LNCaP clone FGC (cell line): Measurements from ENCODE around the gene TSKU.

Experiments used
- DNase-seq: peaks from one replicate; pipeline ENCODE4 v3.0.0-alpha.2; 2011; ENCODE audit warnings: low read depth
- H3K4me3 ChIP-seq: 2 replicates; pipeline ENCODE4 v1.5.1; 2011; ENCODE audit warnings: mild to moderate bottlenecking, low read depth, low read length, control low read depth
- TF ChIP-seq, protein P1 (sequence below): IDR thresholded peaks from 2 replicates; pipeline ENCODE4 v1.5.1; 2012; ENCODE audit warnings: mild to moderate bottlenecking; ENCODE audit not compliant: control insufficient read depth, insufficient read depth; ENCODE audit errors: extremely low read depth

Gene TSKU

DNA sequence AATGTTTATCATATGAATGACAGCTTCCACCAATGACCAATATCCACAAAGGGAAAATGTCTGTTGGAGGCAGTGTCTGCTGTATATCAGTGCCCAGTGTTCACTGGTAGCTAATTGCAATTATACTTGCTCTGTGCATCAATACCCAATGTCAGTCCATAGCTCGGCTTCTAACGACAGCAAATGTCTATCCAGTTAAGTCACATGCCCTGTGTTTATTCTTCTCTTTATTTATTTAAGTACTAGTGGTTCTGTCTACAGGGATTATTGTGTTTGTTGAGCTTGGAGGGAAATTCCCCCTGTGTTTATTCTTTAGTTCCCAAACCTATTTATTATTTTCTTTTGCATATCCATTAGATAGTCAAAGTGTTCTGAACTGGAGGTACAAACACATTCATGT, 18.6 kb downstream of the TSKU start:
- peak; percentile 82 for DNase-seq
- TF ChIP-seq, protein P1, sequence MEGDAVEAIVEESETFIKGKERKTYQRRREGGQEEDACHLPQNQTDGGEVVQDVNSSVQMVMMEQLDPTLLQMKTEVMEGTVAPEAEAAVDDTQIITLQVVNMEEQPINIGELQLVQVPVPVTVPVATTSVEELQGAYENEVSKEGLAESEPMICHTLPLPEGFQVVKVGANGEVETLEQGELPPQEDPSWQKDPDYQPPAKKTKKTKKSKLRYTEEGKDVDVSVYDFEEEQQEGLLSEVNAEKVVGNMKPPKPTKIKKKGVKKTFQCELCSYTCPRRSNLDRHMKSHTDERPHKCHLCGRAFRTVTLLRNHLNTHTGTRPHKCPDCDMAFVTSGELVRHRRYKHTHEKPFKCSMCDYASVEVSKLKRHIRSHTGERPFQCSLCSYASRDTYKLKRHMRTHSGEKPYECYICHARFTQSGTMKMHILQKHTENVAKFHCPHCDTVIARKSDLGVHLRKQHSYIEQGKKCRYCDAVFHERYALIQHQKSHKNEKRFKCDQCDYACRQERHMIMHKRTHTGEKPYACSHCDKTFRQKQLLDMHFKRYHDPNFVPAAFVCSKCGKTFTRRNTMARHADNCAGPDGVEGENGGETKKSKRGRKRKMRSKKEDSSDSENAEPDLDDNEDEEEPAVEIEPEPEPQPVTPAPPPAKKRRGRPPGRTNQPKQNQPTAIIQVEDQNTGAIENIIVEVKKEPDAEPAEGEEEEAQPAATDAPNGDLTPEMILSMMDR = no peak
- no peak overlapping the region for H3K4me3 ChIP-seq

DNA sequence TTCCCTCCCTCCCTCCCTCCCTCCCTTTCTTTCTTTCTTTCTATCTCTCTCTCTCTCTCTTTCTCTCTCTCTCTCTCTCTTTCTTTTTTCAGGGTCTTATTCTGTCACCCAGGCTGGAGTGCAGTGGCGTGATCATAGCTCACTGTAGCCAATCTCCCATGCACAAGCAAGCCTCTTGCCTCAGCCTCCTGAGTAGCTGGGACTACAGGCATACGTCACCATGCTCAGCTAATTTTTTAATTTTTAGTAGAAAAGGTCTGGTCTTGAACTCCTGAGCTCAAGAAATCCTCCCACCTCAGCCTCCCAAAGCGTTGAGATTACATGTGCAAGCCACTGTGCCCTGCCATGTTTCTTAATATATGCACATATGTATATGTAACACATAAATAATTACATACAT, 19.0 kb downstream of the TSKU start:
- TF ChIP-seq, protein P1 = no peak
- DNase-seq = no peak
- H3K4me3 ChIP-seq = no peak overlapping the region; the same call in 1 of the 2 replicates

DNA sequence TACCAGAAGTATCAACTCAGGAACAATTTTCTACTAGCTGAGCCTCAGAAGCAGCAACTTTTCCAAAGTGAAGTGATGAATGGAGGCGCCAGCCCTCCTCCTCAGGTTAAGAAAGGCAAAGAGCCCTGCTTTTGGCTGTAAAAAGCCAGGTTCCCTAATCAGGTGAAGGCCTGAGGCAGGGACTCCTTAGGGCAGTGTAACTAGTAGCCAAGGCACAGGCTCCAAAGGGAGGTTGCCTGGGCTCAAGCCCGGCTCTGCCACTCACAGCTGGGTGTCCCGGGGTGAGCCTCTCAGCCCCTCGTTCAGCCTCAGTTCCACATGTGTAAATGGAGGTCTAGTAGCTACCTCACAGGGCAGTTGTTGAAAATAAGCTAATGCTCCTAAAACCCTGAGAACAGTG, 19.5 kb downstream of the TSKU start:
- no peak overlapping the region for H3K4me3 ChIP-seq
- no peak for DNase-seq
- TF ChIP-seq, protein P1 = no peak

DNA sequence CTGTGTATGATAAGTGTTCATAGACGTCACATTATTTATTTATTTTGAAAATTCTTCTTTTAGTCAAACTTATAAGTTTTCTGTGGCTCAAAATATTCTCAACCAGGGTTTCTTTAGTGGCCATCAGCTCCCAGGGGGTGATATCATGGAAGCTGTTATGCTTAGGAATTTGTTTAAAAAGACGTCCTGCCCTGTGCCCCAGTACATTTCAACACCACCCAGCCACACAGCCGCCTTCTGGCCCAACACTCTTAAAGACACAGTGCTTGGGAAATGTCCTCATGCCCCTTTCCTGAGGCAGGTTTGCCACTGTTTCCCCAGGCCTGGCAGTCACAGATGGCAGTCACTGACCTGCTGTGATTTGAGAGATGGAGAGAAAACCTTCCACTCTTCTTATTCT, 19.9 kb downstream of the TSKU start:
- no peak for DNase-seq
- no peak overlapping the region for H3K4me3 ChIP-seq
- TF ChIP-seq, protein P1 = no peak

DNA sequence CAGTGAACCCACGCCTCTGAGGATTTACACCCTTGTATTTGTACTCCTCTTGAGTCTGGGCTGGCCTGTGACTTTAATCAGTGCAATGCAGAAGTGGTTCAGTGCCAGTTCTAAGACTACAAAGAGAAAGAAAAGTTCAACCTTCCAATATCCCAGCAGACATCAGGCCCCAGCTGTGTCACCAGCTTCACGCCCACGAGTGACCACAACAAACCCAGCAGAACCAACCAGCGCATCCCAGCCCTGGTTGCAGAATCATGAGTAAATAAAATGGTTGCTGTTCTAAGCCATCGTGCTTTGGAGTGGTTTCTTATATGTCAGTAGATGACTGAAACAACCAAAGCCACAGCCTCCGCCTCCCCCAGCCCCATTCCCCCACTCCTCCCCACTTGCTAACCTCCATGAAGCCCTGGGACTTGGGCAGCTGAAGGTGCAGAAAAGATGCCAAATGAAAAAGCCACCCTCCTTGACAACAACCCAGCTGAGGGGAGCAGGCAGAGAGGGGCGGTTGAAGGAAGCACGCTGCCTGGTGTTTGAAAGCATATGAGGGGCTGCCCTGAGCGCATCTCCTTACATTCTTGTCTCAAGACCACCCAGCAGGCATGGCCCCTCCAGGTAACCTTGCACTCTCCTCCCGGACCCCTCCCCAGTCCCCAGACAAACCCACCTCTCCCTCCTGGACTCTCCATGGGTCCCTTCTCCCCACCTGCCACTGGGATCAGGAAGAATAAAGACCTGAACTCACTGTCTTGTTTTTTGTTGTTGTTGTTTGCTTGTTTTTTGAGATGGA, 20.9 kb downstream of the TSKU start:
- H3K4me3 ChIP-seq = no peak overlapping the region

DNA sequence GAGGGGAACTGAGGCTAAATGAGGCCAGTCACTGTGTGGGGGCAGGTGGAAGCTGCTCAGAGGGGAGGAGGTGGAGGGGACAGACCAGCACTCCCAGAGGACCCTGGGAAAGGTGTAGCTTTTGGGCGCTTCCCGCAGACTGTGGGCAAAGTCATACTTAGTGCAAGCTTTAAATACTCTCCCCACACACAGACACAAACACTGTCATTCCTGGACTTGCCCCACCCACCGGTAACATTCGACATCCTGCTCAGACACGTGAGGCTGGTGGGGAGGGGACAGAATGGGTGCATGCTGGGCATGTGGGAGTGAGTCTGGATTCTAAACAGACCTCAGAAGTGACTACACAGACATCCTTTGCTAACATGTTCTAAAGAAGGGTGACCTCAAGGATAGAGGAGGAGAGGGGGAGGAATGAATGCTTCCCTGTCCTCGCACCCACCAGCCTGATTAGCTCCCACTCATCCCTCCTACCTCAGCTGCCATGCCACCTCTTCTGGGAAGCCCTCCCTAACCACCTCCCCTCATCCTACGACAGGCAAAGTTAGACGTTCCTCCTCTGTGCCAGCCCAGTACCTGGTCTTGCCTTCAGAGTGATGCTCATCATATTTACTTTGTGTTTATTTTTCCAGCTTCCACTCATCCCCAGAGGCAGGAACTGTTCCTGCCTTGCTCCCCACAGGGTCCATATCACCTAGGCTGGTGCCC, 22.2 kb downstream of the TSKU start:
- DNase-seq = no peak
- TF ChIP-seq, protein P1 = no peak

More for the DNA sequence above, 20.9 kb downstream of the TSKU start:
- no peak for DNase-seq
- TF ChIP-seq, protein P1 = no peak

More for the DNA sequence above, 22.2 kb downstream of the TSKU start:
- no peak overlapping the region for H3K4me3 ChIP-seq
